GM12874 (cell line): Measurements from ENCODE around the gene KRAS.

ENCODE experiments used
- TF ChIP-seq, protein P1 (sequence below): IDR thresholded peaks from 2 replicates; pipeline ENCODE4 v1.5.1; 2011; ENCODE audit warnings: low read depth, mild to moderate bottlenecking, control low read depth, low read length, moderate library complexity; ENCODE audit not compliant: insufficient read depth

The KRAS gene

DNA sequence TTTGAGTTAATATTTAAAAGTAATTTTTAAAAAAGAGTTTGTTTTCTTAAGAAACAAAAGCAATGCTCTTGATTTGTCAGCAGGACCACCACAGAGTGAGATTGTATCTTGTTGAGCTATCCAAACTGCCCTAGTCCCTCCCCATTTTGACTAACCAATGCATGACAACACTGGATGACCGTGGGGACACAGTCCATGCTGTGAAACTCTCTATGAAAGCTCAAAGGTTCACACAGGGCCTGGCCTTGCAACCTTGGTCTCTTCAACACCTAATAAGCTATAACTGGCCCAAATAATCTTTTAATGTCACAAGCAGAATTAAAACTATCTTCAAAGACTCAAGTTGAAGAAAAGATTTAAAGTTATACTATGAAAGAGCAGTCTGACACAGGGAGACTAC, 42.2 kb downstream of the KRAS start:
- TF ChIP-seq, protein P1, sequence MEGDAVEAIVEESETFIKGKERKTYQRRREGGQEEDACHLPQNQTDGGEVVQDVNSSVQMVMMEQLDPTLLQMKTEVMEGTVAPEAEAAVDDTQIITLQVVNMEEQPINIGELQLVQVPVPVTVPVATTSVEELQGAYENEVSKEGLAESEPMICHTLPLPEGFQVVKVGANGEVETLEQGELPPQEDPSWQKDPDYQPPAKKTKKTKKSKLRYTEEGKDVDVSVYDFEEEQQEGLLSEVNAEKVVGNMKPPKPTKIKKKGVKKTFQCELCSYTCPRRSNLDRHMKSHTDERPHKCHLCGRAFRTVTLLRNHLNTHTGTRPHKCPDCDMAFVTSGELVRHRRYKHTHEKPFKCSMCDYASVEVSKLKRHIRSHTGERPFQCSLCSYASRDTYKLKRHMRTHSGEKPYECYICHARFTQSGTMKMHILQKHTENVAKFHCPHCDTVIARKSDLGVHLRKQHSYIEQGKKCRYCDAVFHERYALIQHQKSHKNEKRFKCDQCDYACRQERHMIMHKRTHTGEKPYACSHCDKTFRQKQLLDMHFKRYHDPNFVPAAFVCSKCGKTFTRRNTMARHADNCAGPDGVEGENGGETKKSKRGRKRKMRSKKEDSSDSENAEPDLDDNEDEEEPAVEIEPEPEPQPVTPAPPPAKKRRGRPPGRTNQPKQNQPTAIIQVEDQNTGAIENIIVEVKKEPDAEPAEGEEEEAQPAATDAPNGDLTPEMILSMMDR: no peak

DNA sequence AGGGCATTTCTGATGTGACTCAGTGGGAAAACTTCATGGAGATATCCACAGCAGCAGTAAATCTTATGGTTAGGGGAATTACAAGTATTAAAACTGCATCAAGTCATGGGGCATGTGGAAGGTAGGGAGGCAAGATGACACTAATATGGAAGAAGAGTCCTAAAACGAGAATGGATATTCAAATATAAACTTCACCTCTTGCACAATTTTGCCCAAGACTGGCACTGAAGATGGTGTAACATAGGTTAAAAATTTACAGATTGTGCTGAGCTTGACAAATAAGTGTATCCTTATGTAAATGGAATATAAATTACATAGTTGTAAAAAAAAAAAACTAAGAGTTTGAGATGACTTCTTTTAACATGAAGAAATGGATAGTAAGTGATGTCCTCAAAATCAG, 42.9 kb downstream of the KRAS start:
- TF ChIP-seq, protein P1: no peak

DNA sequence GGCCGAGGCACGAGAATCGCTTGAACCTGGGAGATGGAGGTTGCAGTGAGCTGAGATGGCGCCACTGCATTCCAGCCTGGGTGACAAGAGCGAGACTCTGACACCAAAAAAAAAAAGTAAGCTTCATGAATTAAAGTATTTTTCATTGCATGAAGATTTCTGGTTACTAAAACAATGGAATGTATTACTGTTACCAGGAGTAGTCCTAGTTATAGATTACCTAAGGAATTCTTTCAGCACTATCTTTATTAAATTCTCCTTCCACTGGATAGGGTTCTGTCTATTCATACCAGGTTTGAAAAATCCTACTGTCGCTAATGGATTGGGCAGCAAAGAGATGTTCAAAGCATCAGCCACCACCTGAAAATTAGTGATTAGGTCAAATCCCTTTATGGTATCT, 43.3 kb downstream of the KRAS start:
- TF ChIP-seq, protein P1: no peak

DNA sequence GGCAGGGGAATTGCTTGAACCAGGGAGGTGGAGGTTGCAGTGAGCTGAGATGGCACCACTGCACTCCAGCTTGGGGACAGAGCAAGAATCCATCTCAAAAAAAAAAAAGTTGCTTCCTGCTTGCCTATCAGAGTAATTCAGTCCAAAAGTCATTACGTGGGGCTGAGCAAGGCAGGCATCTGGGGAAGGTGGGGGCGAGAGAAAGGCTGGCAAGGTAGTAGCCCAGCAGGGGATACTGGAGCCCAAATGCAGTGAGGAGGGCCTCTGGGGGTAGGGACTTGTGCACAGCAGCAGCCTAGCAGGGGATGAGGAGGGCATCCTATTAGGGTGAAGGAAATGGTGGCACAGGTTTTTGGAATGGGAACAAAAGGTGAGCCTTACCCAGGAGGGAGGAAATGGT, 48.6 kb downstream of the KRAS start:
- TF ChIP-seq, protein P1: no peak

DNA sequence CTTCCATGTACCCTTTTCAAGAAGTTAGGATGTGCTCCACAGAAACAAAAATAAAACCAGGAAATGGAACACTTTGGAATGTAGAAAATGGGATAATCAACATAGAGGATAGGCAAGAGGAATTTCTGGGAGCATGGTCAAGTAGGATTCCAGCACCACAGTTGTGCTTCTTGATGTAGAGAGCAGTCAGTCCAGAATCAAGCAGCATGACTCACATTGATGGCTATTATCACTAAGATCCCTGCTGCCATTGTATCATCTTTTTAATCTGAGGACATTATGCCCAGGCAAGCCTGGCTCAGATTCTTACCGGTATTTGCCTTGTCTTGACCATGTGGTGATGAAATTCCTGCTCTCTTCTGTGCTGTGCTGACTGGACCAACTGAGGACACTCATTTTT, 50.0 kb downstream of the KRAS start:
- TF ChIP-seq, protein P1: no peak

DNA sequence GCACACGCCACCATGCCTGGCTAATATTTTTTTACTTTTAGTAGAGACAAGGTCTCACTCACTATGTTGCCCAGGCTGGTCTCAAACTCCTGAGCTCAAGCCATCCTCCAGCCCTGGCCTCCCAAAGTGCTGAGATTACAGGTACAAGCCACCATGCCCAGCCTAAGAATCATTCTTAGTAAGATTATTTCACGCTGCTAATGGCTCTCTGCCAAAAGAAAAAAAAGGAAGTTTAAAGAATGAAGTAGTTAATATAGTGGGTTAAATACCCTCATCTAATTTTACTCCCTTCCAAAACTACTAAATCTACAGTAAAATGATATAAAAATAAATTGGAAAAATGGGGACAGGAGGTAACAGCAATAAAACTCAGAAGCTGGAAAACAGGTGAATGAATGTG, 53.1 kb downstream of the KRAS start:
- TF ChIP-seq, protein P1: no peak

DNA sequence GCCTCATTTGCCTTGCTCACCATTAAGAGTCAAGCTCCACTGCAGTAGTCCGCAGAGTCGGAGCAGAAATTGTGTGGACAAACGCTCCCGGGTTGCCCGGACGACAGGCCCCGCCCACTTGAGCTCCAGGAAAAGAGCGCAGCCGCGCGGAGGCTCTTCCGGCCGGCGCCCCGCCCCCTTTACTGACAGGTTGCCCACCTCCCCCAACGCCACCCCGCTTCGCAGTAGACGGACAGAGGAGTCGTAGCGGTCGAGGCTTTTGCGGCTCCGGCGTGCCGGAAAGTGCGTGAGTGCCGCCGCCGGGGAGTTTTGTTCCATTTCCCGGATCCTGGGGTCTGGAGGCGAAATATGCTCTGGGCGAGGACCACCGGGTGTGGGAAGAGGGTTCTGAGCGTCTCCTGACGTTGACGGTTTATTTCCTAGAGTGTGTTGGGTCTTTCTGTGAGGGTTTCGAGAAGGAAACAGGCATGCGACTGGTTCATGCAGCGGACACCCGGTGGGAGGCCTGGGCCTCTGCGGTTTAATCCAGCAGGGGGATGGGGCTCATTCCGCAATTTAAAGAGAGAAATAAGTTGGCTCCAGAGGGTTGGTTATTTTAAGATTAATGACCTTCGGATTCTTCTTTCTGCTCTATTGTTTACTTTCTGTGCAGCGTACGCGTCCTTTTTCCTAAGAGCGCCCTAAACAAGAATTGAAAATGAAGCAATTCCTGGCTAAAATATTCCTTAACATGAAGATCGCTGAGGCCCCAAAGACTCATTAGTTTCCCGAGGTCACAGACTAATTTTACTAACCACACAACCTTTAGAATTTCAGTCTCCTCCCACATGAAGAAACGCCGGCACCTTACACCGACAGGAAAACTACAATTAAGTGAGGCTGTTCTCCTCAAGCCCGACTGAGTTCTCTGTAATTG, 55.4 kb downstream of the KRAS start, which contains the start of the genes DNAI7 and ETFRF1:
Gene DNAI7 (minus strand): TSS at position 105 of the 916 bp plus-strand sequence. CDS start 82 bp downstream, at position 23.
Gene ETFRF1 (plus strand): TSS at position 182 of the 916 bp plus-strand sequence. CDS start 8,720 bp downstream, outside the sequence.
- TF ChIP-seq, protein P1: no peak
